ENCODE measurements around the gene ZFPL1. TPM values are rescaled to one million over a fixed set of nuclear protein-coding genes. Genes with fewer than 3 reads are reported as not detected.

Gene ZFPL1
- total and polyA plus RNA-seq, 9 of the 15 experiments (the other 6 are each of a cell fraction or from before 2014, with no cell fraction given), result 3.7 to 37.5 (median 22.7) TPM

DNA sequence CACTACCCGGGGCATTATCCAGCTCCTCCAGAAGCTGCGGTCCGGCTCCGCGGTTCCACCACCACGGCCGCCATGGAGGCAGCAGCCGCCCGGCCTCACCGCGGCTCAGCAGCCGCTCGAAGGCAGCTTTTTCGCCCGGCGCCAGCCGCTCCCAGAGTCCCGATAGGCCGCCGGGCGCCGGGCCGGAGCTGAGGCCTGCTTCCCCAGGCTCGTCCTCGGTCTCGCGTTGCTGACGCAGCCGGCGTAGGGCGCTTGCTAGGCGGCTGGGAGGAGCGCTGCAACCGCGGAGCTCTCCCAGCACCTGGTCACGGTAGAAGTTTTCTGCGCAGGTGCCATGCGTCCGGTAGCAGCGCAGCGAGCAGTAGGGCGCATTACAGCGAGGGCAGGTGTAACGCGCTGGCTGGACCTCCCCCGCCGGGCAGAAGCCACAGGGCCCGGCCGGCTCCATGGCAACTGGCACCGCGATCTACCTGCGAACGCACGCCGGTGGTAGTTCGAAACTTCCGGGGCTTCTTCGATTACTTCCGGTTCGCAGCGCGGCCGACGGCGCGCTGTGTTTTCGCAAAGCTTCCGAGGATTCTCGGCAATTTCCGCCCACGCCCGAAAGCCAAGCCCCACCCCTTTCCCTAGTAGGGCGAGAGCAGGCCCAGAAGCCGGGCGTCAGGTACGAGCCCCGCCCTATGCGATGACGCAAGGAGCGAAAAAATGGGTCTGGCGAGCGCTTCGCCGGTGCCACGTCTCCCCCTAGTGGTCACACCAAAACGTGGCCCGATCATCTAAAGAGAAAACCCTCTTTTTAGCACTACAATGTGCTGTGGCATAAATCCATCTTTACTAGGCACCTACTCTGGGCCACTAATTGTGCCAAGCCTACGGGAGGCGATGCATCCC lies 33.4 kb downstream of the ZFPL1 start, which contains the start of gene ZNHIT2 (continued):
- peak; percentile 38 for TF ChIP-seq PRPF4 (IDR thresholded peaks at IDR 0.05; ENCODE audit: insufficient read depth, low read depth, low read length, poor library complexity, severe bottlenecking)
- TF ChIP-seq, protein P1, sequence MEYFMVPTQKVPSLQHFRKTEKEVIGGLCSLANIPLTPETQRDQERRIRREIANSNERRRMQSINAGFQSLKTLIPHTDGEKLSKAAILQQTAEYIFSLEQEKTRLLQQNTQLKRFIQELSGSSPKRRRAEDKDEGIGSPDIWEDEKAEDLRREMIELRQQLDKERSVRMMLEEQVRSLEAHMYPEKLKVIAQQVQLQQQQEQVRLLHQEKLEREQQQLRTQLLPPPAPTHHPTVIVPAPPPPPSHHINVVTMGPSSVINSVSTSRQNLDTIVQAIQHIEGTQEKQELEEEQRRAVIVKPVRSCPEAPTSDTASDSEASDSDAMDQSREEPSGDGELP (CRISPR knock-in tag; IDR thresholded peaks at IDR 0.05; ENCODE audit: borderline replicate concordance), result peak; percentile 87; the same call in 1 of the 2 replicates
- TF ChIP-seq, protein P2, sequence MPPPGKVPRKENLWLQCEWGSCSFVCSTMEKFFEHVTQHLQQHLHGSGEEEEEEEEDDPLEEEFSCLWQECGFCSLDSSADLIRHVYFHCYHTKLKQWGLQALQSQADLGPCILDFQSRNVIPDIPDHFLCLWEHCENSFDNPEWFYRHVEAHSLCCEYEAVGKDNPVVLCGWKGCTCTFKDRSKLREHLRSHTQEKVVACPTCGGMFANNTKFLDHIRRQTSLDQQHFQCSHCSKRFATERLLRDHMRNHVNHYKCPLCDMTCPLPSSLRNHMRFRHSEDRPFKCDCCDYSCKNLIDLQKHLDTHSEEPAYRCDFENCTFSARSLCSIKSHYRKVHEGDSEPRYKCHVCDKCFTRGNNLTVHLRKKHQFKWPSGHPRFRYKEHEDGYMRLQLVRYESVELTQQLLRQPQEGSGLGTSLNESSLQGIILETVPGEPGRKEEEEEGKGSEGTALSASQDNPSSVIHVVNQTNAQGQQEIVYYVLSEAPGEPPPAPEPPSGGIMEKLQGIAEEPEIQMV (tag; conservative IDR thresholded peaks at IDR 0.05; ENCODE audit: low read depth), result no peak
- TF ChIP-seq, protein P3, sequence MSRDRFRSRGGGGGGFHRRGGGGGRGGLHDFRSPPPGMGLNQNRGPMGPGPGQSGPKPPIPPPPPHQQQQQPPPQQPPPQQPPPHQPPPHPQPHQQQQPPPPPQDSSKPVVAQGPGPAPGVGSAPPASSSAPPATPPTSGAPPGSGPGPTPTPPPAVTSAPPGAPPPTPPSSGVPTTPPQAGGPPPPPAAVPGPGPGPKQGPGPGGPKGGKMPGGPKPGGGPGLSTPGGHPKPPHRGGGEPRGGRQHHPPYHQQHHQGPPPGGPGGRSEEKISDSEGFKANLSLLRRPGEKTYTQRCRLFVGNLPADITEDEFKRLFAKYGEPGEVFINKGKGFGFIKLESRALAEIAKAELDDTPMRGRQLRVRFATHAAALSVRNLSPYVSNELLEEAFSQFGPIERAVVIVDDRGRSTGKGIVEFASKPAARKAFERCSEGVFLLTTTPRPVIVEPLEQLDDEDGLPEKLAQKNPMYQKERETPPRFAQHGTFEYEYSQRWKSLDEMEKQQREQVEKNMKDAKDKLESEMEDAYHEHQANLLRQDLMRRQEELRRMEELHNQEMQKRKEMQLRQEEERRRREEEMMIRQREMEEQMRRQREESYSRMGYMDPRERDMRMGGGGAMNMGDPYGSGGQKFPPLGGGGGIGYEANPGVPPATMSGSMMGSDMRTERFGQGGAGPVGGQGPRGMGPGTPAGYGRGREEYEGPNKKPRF (IDR thresholded peaks at IDR 0.05; ENCODE audit: low read depth, low read length), result no peak
- TF ChIP-seq ZNF263 (CRISPR knock-in tag; IDR thresholded peaks at IDR 0.05; ENCODE audit: borderline replicate concordance), result no peak; the same call in 1 of the 2 replicates
- no peak for TF ChIP-seq ZNF668 (CRISPR knock-in tag; IDR thresholded peaks at IDR 0.05)
- TF ChIP-seq RCOR1 (IDR thresholded peaks at IDR 0.05; ENCODE audit: borderline replicate concordance in 1 of 2, low read depth in 2 of 2, low read length in 2 of 2), result peak in 1 of 2 experiments; percentile 30; a peak in 1 of 4 replicates
- TF ChIP-seq ETV6 (IDR thresholded peaks at IDR 0.05; ENCODE audit: borderline replicate concordance in 1 of 2, low read depth in 2 of 2, low read length in 1 of 2), result no peak; a peak in 1 of 4 replicates
- TF ChIP-seq ETV6 (CRISPR knock-in tag; IDR thresholded peaks at IDR 0.05; ENCODE audit: borderline replicate concordance), result peak; percentile 49; the same call in 1 of the 2 replicates
- peak; percentile 75; the same call in 1 of the 2 replicates for TF ChIP-seq TOE1 (IDR thresholded peaks at IDR 0.05; ENCODE audit: borderline replicate concordance)
- no peak for TF ChIP-seq TOE1 (CRISPR knock-in tag; IDR thresholded peaks at IDR 0.05; ENCODE audit: borderline replicate concordance, low read depth)
- TF ChIP-seq KDM2B (CRISPR knock-in tag; IDR thresholded peaks at IDR 0.05), result peak; percentile 65; the same call in 1 of the 2 replicates
- TF ChIP-seq ZNF282 (CRISPR knock-in tag; IDR thresholded peaks at IDR 0.05), result peak; percentile 89
- TF ChIP-seq SRF (CRISPR knock-in tag; IDR thresholded peaks at IDR 0.05), result peak in 1 of 2 experiments; percentile 86; a peak in 3 of 4 replicates
- no peak for TF ChIP-seq ZFP36 (IDR thresholded peaks at IDR 0.05; ENCODE audit: low read depth, low read length, partially characterized antibody)
- no peak for TF ChIP-seq NFIX (CRISPR knock-in tag; IDR thresholded peaks at IDR 0.05; ENCODE audit: low read depth)
- TF ChIP-seq HDAC1 (IDR thresholded peaks at IDR 0.05), result peak in 1 of 2 experiments; percentile 97; a peak in 2 of 4 replicates
- TF ChIP-seq SOX6 (IDR thresholded peaks at IDR 0.05), result 0 out of 2 replicates have a peak, but pooled peaks have one; percentile 52
- TF ChIP-seq, protein P4, sequence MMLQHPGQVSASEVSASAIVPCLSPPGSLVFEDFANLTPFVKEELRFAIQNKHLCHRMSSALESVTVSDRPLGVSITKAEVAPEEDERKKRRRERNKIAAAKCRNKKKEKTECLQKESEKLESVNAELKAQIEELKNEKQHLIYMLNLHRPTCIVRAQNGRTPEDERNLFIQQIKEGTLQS (IDR thresholded peaks at IDR 0.05), result peak; percentile 99
- TF ChIP-seq, protein P4 (CRISPR knock-in tag; conservative IDR thresholded peaks at IDR 0.05), result peak; percentile 99
- peak; percentile 65 for TF ChIP-seq TBP (optimal IDR thresholded peaks at IDR 0.05; ENCODE audit: low read depth, low read length)

All from K562 (cell line).